CD4-positive, alpha-beta T cell treated with Interferon gamma for 1 hour (primary cell): Measurements from ENCODE around the gene MEIOB.

Experiments
- DNase-seq: peaks from one replicate; pipeline ENCODE4 v3.0.0-alpha.2; 2020

MEIOB gene

DNA sequence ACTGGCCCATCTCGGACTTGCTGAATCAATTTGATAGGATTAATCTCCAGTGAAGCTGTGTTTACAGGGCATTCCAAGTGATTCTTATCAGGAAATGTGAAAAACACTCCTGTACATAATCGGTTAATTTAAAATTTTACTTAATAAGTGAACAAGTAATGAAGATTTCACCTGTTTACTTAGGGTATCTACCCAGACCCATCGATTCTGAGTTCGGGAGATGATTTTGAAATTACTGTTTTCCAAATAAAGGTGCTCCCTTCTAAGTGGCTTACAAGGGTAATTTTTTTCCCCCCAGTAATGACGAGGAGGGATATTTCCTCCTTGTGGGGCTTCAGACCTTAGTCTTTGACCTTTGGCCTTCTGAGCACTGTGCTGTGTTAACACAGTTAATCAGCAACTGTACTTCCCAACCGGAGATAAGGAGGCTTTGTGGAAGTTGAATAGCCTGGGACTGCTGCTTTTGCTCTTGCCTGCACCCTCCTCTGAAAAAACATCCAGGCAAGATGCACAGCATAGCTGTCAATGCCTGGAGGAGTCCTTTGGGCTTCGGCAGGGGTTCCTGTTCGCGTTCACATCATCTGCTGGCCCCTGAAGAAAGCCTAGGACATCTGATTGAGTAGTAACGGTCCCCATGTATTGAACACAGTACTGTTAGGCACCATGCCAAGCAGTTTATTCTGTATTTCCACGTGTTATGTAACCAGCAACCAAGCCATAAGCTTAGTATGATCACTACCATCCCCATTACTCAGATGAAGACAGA lies 43.1 kb downstream of the MEIOB start:
- DNase-seq: no peak

- DNase-seq: peak; percentile 89
Observed at GRCh38 chr16:1826691-1827573, 45.0 kb downstream of the MEIOB start, which contains the start of the genes FAHD1 and HAGH. Gene FAHD1, plus strand, starts transcription at chr16:1827206. Its CDS starts 33 bp downstream, at chr16:1827239. Gene HAGH, minus strand, starts transcription at chr16:1826825. Its CDS starts 38 bp downstream, at chr16:1826787.

DNA sequence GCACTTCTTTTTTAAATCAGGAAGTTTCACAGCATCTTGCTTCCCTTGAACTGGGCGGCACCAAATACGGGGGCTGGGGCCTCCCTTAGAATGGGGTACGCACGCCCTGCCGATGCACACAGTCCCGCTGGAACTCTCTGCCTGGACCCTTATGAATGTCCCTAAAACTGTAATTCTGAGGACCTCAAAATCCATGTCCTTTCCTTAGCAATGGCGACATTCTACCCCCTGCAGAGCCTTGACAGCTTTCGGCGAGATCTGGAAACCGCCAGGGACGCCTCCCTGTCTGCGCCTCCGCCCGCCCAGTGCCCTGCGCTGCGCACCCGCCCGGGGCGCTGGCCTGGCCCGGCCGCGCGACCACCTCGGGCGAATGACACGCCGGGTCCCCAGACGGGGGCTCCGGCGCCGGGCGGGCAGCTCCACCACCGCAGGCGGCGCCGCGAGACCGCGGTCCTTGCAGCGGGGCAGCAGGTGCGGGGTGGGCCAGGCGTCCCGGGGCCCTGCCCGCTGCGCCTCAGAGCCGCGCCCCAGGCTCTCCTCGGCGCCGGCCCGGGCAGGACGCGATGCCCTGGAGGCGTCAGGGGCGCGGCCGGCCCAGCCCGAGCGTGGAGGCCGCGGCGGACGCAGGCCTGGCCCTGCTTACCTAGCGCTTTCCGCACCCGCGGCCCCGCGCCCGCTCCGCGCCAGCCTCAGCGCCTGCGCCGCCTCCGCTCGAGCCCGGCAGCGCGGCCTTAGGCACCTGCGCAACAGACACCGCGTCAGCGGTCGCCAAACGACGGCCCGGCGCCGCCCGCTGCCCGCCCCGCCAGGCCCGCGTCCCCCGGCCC lies 45.9 kb downstream of the MEIOB start:
- DNase-seq: no peak

DNA sequence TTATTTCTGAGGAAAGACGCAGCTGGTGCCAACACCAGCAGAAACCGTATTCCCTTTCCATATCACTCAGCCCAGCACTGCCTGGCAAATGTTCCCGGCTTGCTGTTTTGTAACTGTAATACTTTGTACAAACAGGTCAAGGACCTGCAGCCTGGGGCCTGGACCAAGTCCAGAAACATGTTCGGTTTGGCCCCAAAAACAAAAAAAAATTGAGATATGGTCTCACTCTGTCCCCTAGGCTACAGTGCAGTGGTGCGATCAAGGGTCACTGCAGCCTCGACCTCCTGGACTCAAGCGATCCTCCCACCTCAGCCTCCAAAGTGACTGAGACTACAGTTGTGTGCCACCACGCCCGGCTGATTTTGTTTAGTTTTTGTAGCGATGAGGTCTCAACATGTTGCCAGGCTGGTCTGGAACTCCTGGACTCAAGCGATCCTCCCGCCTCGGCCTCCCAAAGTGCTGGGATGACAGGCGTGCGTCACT lies 46.5 kb downstream of the MEIOB start:
- no peak for DNase-seq

GRCh38 chr16:1823821-1824220 lies 48.1 kb downstream of the MEIOB start:
- no peak for DNase-seq

- no peak for DNase-seq
Observed at GRCh38 chr16:1822801-1823200, 49.2 kb downstream of the MEIOB start.

DNA sequence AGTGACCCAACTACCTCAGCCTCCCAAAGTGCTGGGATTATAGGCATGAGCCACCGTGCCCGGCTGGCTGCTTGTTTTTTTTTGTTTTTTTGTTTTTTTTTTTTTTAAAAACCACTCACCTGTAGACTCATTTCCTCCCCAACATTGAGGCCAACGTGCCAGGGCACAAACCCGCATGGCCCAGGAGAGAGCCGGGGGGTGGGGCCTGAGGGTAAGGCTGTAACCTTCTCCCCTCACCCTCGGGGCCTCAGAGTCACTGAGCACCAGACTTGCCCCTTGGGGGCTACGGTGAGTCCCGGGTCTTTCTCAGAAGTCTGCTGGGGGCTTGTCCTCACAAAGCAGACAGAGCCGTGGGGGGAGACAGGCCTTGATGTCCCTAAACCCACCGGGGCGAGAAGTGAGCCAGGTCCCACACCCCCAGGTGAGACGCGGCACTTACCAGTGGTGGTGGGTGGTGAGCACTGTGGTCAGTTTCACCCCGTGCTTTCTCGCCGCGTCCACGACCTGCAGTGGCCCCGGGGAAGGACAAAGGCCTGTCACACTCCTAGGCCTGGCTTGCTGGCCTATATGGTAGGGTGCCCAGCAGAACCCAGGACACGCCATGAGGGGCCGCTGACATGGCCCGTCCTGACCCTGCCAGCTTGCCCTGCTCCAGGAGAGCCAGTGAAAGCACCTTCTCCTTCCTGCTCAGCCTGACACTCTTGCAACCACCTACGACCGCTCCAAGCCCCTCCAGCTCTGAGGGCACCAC lies 49.9 kb downstream of the MEIOB start:
- no peak for DNase-seq

DNA sequence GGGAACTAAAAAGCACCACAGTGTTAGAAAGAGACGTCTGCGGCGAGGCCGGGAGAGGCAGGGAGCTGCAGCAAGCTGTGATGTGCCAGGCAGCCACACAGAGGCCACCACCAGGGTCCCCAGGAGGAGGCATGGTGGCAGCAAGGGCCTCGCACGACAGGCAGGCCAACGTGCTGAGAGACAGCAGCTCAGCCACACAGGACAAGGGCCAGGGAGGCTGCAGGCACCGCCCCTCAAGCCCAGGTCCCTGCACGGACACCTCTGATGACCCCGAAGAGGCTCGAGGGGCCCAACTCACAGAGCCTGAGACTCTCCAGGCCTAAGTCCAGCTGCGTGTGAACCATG lies 51.0 kb downstream of the MEIOB start:
- DNase-seq: no peak

- no peak for DNase-seq
Observed at GRCh38 chr16:1820096-1820945, 51.6 kb downstream of the MEIOB start.

DNA sequence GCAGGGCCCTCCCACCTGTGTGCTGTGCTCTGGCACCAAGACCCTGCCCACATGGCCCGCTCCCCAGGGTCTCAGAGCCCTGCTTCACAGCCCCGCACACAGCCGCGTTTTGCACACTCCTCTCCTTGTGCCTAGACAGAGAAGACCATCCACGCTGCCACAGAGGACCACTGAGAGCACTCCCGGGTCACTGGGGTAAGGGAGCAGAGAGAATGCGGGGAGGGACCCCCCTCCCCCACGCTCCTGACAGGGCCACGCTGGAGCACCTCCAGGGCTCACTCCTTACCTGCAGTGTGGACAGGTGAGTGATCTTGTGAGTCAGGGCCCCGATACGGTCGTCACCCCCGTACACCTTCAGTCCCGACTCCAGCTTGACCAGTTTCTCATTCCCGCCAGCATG lies 52.4 kb downstream of the MEIOB start:
- DNase-seq: no peak

- no peak for DNase-seq
Observed at GRCh38 chr16:1818873-1819525, 53.0 kb downstream of the MEIOB start.

GRCh38 chr16:1818204-1818872 lies 53.6 kb downstream of the MEIOB start:
- no peak for DNase-seq

- DNase-seq: no peak
Observed at GRCh38 chr16:1817716-1818115, 54.2 kb downstream of the MEIOB start.

- DNase-seq: no peak
Observed at GRCh38 chr16:1817276-1817589, 54.7 kb downstream of the MEIOB start.

GRCh38 chr16:1816396-1817275 lies 55.3 kb downstream of the MEIOB start:
- no peak for DNase-seq

DNA sequence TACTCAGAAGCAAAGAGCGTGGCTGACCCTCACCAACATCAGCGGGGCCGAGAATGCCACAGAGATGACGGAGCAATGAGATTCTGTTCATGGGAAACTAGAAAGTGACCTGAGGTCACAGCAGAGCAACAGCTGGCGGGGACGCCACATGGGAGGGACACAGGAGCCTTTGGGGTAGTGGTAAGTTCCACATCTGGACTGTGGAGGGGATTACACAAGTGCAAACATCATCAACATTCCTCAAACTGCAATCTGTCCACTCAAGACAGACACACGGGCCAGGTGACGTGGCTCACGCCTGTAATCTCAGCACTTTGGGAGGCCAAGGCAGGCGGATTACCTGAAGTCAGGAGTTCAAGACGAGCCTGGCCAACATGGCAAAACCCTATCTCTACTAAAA lies 56.5 kb downstream of the MEIOB start:
- no peak for DNase-seq

GRCh38 chr16:1812732-1813163 lies 59.2 kb downstream of the MEIOB start:
- peak; percentile 24 for DNase-seq

DNA sequence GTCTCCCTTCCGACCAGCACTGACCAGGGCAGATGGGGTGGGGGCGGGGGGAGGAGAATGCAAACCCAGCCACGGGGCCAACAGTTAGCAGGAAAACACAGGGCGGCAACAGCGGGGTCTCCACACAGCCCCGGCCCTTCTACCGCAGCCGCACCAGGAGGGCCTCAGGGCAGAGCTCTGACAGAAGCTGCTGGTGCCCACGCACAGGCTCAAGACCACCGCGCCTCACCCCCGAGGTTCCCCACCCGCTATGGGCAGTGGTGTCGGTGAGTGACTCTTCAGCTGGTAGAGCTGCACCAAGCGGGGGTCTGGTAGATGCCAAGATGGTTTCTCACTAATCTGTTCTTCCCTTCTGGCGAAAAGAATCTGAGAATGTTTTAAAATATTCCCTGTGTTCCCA lies 61.4 kb downstream of the MEIOB start:
- DNase-seq: no peak

DNA sequence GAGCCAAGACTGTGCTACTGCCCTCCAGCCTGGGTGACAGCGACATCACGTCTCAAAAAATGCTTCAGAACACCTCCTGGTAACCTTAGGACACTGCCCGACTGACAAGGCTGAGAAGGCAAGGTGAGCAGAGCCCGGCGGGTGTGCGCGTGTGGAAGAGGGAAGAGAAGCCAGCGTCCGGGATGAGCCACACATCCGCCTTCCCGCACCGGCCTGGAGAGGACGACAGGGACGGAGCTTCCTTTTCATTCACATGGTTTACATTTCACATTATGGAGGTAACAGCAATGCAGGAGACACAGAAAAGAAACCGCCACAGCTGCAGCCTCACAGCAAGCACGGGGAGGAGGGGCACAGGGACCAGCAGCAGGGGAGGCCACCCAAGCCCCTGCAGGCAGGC lies 61.9 kb downstream of the MEIOB start:
- no peak for DNase-seq
